WTC11 (cell line): ENCODE data around the gene SKIC8. TPM values are rescaled to one million over a fixed set of nuclear protein-coding genes. Genes with fewer than 3 reads are reported as not detected.

ENCODE experiments used
- ESRRA ChIP-seq: sonication (generic); formaldehyde crosslinking; IDR thresholded peaks from 2 replicates; pipeline ENCODE4 v1.8.1; 2022; ENCODE audit warnings: mild to moderate bottlenecking, missing genetic modification reagents, borderline replicate concordance
- FOXK1 ChIP-seq: sonication (generic); formaldehyde crosslinking; IDR thresholded peaks from 2 replicates; pipeline ENCODE4 v1.8.0; 2022; ENCODE audit warnings: mild to moderate bottlenecking, moderate library complexity, missing genetic modification reagents
- FOXP1 ChIP-seq: sonication (generic); formaldehyde crosslinking; IDR thresholded peaks from 2 replicates; pipeline ENCODE4 v1.8.0; 2022; ENCODE audit warnings: missing genetic modification reagents, mild to moderate bottlenecking, moderate library complexity, borderline replicate concordance
- GABPB1 ChIP-seq: sonication (generic); formaldehyde crosslinking; IDR thresholded peaks from 2 replicates; pipeline ENCODE4 v1.8.1; 2023; ENCODE audit warnings: mild to moderate bottlenecking, missing genetic modification reagents
- HMGA2 ChIP-seq: fragments of 250-450 bp; sonication (Bioruptor Pico); IDR thresholded peaks from 2 replicates; pipeline ENCODE4 v1.4.0; 2021; ENCODE audit warnings: mild to moderate bottlenecking, moderate library complexity
- NFATC4 ChIP-seq: fragments of 250-450 bp; sonication (Bioruptor Pico); IDR thresholded peaks from 2 replicates; pipeline ENCODE4 v1.9.0; 2021; ENCODE audit warnings: mild to moderate bottlenecking
- RELA ChIP-seq: sonication (generic); formaldehyde crosslinking; IDR thresholded peaks from 2 replicates; pipeline ENCODE4 v1.8.1; 2022; ENCODE audit warnings: missing genetic modification reagents, mild to moderate bottlenecking, borderline replicate concordance
- SMAD4 ChIP-seq: sonication (generic); formaldehyde crosslinking; IDR thresholded peaks from 2 replicates; pipeline ENCODE4 v1.8.0; 2022; ENCODE audit warnings: mild to moderate bottlenecking, missing genetic modification reagents
- ZBTB21 ChIP-seq: sonication (generic); formaldehyde crosslinking; IDR thresholded peaks from 2 replicates; pipeline ENCODE4 v1.8.1; 2023; ENCODE audit warnings: mild to moderate bottlenecking, missing genetic modification reagents, borderline replicate concordance
- ZNF317 ChIP-seq: sonication (generic); formaldehyde crosslinking; IDR thresholded peaks from 2 replicates; pipeline ENCODE4 v1.8.1; 2023; ENCODE audit warnings: low read depth, mild to moderate bottlenecking, moderate library complexity, missing genetic modification reagents, borderline replicate concordance
- ZNF416 ChIP-seq: fragments of 250-450 bp; sonication (Bioruptor Pico); IDR thresholded peaks from 2 replicates; pipeline ENCODE4 v1.9.0; 2021; ENCODE audit warnings: mild to moderate bottlenecking, inconsistent platforms
- total RNA-seq: library from RNA; stranded (reverse); gene quantifications from 3 replicates; pipeline ENCODE4 v1.2.3, GENCODE V29; 2021
- TF ChIP-seq, protein P1 (sequence below): sonication (generic); formaldehyde crosslinking; IDR thresholded peaks from 2 replicates; pipeline ENCODE4 v1.8.0; 2023; ENCODE audit warnings: missing genetic modification reagents
- TF ChIP-seq, protein P2 (sequence below): sonication (generic); formaldehyde crosslinking; conservative IDR thresholded peaks from 2 replicates; pipeline ENCODE4 v1.8.1; 2023; ENCODE audit warnings: mild to moderate bottlenecking, low read depth, missing genetic modification reagents, moderate library complexity
- TF ChIP-seq, protein P3 (sequence below): fragments of 250-450 bp; sonication (Bioruptor Pico); IDR thresholded peaks from 2 replicates; pipeline ENCODE4 v1.9.0; 2021; ENCODE audit warnings: mild to moderate bottlenecking
- TF ChIP-seq, protein P4 (sequence below): sonication (generic); formaldehyde crosslinking; IDR thresholded peaks from 2 replicates; pipeline ENCODE4 v1.8.1; 2022; ENCODE audit warnings: low read depth, mild to moderate bottlenecking, moderate library complexity, missing genetic modification reagents, borderline replicate concordance
- TF ChIP-seq, protein P5 (sequence below): sonication (generic); formaldehyde crosslinking; IDR thresholded peaks from 2 replicates; pipeline ENCODE4 v1.8.0; 2023; ENCODE audit warnings: mild to moderate bottlenecking, missing genetic modification reagents
- TF ChIP-seq, protein P6 (sequence below): sonication (generic); formaldehyde crosslinking; IDR thresholded peaks from 2 replicates; pipeline ENCODE4 v1.8.0; 2022; ENCODE audit warnings: mild to moderate bottlenecking, missing genetic modification reagents
- TF ChIP-seq, protein P7 (sequence below): sonication (generic); formaldehyde crosslinking; IDR thresholded peaks from 2 replicates; pipeline ENCODE4 v1.8.1; 2022; ENCODE audit warnings: missing genetic modification reagents, borderline replicate concordance
- TF ChIP-seq, protein P8 (sequence below): sonication (generic); formaldehyde crosslinking; IDR thresholded peaks from 2 replicates; pipeline ENCODE4 v1.8.1; 2023; ENCODE audit warnings: mild to moderate bottlenecking, missing genetic modification reagents
- TF ChIP-seq, protein P9 (sequence below): sonication (generic); formaldehyde crosslinking; IDR thresholded peaks from 2 replicates; pipeline ENCODE4 v1.8.1; 2022; ENCODE audit warnings: mild to moderate bottlenecking, moderate library complexity, missing genetic modification reagents

Gene SKIC8
- total RNA-seq, 1 experiment from 2014 or later = 55.6 TPM

DNA sequence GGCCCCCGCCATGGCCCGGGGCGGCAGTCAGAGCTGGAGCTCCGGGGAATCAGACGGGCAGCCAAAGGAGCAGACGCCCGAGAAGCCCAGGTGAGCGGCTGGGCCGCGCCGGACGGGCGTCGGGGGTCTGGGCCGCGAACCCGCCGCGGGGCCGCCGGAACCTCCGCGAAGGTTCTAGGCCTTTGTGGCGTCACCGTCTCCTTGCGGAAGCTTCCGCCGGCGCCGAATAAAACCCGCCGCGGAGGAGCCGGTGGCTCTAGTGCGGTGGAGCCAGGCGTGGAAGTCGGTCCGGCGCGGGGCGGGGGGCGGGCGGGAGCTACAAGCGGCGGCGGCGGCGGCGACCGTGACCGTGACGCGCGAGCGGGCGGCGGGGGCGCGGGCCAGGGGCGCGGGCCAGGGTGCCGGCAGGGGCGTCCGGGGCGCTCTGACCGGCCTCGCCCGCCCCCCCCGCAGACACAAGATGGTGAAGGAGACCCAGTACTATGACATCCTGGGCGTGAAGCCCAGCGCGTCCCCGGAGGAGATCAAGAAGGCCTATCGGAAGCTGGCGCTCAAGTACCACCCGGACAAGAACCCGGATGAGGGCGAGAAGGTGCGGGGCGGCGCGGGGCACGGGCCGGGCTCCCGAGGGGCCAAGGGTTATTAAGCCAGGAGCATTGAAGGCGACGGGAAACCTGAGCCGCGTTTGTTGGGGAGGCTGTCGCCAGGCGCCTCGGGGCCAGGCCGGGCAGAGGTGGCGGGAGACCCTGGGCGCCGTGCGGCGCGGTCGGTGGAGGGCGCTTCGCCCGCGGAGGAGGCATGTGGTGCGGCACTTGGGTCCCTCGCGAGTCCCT lies 34.9 kb downstream of the SKIC8 start, which contains the start of gene DNAJA4 (continued):
- TF ChIP-seq, protein P1, sequence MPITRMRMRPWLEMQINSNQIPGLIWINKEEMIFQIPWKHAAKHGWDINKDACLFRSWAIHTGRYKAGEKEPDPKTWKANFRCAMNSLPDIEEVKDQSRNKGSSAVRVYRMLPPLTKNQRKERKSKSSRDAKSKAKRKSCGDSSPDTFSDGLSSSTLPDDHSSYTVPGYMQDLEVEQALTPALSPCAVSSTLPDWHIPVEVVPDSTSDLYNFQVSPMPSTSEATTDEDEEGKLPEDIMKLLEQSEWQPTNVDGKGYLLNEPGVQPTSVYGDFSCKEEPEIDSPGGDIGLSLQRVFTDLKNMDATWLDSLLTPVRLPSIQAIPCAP (CRISPR knock-in tag) = no peak
- TF ChIP-seq NFATC4 (no peak), ZNF416 (CRISPR knock-in tag) (no peak), ESRRA (CRISPR knock-in tag) (no peak), FOXK1 (CRISPR knock-in tag) (peak; percentile 51; the same call in 1 of the 2 replicates), ZNF317 (CRISPR knock-in tag) (no peak), HMGA2 (no peak), SMAD4 (no peak), GABPB1 (CRISPR knock-in tag) (no peak), RELA (CRISPR knock-in tag) (no peak), ZBTB21 (CRISPR knock-in tag) (no peak), FOXP1 (0 out of 2 replicates have a peak, but pooled peaks have one; percentile 18)
- TF ChIP-seq, protein P2, sequence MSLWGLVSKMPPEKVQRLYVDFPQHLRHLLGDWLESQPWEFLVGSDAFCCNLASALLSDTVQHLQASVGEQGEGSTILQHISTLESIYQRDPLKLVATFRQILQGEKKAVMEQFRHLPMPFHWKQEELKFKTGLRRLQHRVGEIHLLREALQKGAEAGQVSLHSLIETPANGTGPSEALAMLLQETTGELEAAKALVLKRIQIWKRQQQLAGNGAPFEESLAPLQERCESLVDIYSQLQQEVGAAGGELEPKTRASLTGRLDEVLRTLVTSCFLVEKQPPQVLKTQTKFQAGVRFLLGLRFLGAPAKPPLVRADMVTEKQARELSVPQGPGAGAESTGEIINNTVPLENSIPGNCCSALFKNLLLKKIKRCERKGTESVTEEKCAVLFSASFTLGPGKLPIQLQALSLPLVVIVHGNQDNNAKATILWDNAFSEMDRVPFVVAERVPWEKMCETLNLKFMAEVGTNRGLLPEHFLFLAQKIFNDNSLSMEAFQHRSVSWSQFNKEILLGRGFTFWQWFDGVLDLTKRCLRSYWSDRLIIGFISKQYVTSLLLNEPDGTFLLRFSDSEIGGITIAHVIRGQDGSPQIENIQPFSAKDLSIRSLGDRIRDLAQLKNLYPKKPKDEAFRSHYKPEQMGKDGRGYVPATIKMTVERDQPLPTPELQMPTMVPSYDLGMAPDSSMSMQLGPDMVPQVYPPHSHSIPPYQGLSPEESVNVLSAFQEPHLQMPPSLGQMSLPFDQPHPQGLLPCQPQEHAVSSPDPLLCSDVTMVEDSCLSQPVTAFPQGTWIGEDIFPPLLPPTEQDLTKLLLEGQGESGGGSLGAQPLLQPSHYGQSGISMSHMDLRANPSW (CRISPR knock-in tag) = no peak
- TF ChIP-seq, protein P3, sequence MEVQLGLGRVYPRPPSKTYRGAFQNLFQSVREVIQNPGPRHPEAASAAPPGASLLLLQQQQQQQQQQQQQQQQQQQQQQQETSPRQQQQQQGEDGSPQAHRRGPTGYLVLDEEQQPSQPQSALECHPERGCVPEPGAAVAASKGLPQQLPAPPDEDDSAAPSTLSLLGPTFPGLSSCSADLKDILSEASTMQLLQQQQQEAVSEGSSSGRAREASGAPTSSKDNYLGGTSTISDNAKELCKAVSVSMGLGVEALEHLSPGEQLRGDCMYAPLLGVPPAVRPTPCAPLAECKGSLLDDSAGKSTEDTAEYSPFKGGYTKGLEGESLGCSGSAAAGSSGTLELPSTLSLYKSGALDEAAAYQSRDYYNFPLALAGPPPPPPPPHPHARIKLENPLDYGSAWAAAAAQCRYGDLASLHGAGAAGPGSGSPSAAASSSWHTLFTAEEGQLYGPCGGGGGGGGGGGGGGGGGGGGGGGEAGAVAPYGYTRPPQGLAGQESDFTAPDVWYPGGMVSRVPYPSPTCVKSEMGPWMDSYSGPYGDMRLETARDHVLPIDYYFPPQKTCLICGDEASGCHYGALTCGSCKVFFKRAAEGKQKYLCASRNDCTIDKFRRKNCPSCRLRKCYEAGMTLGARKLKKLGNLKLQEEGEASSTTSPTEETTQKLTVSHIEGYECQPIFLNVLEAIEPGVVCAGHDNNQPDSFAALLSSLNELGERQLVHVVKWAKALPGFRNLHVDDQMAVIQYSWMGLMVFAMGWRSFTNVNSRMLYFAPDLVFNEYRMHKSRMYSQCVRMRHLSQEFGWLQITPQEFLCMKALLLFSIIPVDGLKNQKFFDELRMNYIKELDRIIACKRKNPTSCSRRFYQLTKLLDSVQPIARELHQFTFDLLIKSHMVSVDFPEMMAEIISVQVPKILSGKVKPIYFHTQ (CRISPR knock-in tag) = no peak
- TF ChIP-seq, protein P4, sequence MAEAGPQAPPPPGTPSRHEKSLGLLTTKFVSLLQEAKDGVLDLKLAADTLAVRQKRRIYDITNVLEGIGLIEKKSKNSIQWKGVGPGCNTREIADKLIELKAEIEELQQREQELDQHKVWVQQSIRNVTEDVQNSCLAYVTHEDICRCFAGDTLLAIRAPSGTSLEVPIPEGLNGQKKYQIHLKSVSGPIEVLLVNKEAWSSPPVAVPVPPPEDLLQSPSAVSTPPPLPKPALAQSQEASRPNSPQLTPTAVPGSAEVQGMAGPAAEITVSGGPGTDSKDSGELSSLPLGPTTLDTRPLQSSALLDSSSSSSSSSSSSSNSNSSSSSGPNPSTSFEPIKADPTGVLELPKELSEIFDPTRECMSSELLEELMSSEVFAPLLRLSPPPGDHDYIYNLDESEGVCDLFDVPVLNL (CRISPR knock-in tag) = no peak
- TF ChIP-seq, protein P5, sequence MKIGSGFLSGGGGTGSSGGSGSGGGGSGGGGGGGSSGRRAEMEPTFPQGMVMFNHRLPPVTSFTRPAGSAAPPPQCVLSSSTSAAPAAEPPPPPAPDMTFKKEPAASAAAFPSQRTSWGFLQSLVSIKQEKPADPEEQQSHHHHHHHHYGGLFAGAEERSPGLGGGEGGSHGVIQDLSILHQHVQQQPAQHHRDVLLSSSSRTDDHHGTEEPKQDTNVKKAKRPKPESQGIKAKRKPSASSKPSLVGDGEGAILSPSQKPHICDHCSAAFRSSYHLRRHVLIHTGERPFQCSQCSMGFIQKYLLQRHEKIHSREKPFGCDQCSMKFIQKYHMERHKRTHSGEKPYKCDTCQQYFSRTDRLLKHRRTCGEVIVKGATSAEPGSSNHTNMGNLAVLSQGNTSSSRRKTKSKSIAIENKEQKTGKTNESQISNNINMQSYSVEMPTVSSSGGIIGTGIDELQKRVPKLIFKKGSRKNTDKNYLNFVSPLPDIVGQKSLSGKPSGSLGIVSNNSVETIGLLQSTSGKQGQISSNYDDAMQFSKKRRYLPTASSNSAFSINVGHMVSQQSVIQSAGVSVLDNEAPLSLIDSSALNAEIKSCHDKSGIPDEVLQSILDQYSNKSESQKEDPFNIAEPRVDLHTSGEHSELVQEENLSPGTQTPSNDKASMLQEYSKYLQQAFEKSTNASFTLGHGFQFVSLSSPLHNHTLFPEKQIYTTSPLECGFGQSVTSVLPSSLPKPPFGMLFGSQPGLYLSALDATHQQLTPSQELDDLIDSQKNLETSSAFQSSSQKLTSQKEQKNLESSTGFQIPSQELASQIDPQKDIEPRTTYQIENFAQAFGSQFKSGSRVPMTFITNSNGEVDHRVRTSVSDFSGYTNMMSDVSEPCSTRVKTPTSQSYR = 0 out of 2 replicates have a peak, but pooled peaks have one; percentile 23
- TF ChIP-seq, protein P6, sequence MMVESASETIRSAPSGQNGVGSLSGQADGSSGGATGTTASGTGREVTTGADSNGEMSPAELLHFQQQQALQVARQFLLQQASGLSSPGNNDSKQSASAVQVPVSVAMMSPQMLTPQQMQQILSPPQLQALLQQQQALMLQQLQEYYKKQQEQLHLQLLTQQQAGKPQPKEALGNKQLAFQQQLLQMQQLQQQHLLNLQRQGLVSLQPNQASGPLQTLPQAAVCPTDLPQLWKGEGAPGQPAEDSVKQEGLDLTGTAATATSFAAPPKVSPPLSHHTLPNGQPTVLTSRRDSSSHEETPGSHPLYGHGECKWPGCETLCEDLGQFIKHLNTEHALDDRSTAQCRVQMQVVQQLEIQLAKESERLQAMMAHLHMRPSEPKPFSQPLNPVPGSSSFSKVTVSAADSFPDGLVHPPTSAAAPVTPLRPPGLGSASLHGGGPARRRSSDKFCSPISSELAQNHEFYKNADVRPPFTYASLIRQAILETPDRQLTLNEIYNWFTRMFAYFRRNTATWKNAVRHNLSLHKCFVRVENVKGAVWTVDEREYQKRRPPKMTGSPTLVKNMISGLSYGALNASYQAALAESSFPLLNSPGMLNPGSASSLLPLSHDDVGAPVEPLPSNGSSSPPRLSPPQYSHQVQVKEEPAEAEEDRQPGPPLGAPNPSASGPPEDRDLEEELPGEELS = peak; percentile 61
- TF ChIP-seq, protein P7, sequence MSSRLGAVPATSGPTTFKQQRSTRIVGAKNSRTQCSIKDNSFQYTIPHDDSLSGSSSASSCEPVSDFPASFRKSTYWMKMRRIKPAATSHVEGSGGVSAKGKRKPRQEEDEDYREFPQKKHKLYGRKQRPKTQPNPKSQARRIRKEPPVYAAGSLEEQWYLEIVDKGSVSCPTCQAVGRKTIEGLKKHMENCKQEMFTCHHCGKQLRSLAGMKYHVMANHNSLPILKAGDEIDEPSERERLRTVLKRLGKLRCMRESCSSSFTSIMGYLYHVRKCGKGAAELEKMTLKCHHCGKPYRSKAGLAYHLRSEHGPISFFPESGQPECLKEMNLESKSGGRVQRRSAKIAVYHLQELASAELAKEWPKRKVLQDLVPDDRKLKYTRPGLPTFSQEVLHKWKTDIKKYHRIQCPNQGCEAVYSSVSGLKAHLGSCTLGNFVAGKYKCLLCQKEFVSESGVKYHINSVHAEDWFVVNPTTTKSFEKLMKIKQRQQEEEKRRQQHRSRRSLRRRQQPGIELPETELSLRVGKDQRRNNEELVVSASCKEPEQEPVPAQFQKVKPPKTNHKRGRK = no peak
- TF ChIP-seq, protein P8, sequence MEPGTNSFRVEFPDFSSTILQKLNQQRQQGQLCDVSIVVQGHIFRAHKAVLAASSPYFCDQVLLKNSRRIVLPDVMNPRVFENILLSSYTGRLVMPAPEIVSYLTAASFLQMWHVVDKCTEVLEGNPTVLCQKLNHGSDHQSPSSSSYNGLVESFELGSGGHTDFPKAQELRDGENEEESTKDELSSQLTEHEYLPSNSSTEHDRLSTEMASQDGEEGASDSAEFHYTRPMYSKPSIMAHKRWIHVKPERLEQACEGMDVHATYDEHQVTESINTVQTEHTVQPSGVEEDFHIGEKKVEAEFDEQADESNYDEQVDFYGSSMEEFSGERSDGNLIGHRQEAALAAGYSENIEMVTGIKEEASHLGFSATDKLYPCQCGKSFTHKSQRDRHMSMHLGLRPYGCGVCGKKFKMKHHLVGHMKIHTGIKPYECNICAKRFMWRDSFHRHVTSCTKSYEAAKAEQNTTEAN = no peak
- TF ChIP-seq, protein P9, sequence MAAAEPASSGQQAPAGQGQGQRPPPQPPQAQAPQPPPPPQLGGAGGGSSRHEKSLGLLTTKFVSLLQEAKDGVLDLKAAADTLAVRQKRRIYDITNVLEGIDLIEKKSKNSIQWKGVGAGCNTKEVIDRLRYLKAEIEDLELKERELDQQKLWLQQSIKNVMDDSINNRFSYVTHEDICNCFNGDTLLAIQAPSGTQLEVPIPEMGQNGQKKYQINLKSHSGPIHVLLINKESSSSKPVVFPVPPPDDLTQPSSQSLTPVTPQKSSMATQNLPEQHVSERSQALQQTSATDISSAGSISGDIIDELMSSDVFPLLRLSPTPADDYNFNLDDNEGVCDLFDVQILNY (CRISPR knock-in tag) = 0 out of 2 replicates have a peak, but pooled peaks have one; percentile 7
